ENCODE data around the gene ATAD3A.
"Not testable (repeated sequence)": the region's sequence is repeated elsewhere in the genome, so short reads cannot be mapped to it uniquely, and the experiment has no call there.

ATAD3A gene

GRCh38 chr1:1517973-1518620 lies 6.1 kb downstream of the ATAD3A start:
- no peaks in the 10 kb centered on the region for H3K27me3 ChIP-seq (ENCODE audit: insufficient read depth, low read depth, severe bottlenecking)
- H3K4me3 ChIP-seq (ENCODE audit: low read depth, low read length), result no peak overlapping the region
- H3K27ac ChIP-seq, result no peak overlapping the region
- TF ChIP-seq, protein P1, sequence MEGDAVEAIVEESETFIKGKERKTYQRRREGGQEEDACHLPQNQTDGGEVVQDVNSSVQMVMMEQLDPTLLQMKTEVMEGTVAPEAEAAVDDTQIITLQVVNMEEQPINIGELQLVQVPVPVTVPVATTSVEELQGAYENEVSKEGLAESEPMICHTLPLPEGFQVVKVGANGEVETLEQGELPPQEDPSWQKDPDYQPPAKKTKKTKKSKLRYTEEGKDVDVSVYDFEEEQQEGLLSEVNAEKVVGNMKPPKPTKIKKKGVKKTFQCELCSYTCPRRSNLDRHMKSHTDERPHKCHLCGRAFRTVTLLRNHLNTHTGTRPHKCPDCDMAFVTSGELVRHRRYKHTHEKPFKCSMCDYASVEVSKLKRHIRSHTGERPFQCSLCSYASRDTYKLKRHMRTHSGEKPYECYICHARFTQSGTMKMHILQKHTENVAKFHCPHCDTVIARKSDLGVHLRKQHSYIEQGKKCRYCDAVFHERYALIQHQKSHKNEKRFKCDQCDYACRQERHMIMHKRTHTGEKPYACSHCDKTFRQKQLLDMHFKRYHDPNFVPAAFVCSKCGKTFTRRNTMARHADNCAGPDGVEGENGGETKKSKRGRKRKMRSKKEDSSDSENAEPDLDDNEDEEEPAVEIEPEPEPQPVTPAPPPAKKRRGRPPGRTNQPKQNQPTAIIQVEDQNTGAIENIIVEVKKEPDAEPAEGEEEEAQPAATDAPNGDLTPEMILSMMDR (IDR thresholded peaks at IDR 0.05; ENCODE audit: low read depth, low read length), result no peak
- H3K36me3 ChIP-seq, result peaks cover 47% of the 10 kb centered on the region
- H3K9me3 ChIP-seq (ENCODE audit: severe bottlenecking), result no peaks in the 10 kb centered on the region
- DNase-seq, result no peak

DNA sequence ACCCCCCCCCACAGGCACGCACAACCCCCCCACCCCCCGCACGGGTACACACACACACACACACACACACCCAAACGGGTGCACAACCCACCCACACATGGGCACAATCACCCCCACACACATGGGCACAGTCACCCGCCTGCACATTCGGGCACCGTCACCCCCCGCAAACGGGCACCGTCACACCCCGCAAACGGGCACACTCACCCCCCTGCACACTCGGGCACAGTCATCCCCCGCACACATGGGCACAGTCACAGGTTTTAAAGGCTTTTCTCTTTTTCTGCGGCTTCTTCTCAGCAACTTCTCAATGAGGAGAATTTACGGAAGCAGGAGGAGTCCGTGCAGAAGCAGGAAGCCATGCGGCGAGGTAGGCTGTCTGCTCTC lies 6.7 kb downstream of the ATAD3A start:
- not testable (repeated sequence) for H3K27me3 ChIP-seq (ENCODE audit: insufficient read depth, low read depth, severe bottlenecking); DNase-seq; H3K4me3 ChIP-seq (ENCODE audit: low read depth, low read length); H3K9me3 ChIP-seq (ENCODE audit: severe bottlenecking); H3K27ac ChIP-seq
- H3K36me3 ChIP-seq, result peaks cover 49% of the 10 kb centered on the region

DNA sequence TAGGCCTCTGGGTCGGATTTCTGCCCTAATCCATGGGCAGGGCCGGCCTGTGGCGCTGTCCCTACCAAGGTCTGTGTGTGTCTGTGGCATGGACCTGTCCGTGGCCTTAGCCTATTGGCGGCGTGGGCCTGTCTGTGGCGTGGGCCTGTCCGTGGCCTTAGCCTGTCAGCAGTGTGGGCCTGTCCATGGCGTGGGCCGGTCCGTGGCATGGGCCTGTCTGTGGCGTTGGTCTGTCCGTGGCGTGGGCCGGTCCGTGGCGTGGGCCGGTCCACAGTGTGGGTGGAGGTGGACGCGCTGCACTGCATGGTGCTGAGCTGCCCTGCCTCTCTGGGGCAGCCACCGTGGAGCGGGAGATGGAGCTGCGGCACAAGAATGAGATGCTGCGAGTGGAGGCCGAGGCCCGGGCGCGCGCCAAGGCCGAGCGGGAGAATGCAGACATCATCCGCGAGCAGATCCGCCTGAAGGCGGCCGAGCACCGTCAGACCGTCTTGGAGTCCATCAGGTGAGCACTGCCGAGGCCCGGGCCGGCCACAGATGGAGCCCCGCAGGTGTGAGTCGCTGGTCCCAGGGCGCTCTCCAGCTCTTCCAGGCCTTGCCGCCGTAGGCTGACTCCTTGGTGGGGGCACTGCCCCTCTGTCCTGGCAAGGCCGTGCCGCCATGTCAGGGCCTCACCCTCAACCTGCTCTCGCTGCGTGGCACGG lies 8.0 kb downstream of the ATAD3A start:
- peaks cover 50% of the 10 kb centered on the region for H3K36me3 ChIP-seq

DNA sequence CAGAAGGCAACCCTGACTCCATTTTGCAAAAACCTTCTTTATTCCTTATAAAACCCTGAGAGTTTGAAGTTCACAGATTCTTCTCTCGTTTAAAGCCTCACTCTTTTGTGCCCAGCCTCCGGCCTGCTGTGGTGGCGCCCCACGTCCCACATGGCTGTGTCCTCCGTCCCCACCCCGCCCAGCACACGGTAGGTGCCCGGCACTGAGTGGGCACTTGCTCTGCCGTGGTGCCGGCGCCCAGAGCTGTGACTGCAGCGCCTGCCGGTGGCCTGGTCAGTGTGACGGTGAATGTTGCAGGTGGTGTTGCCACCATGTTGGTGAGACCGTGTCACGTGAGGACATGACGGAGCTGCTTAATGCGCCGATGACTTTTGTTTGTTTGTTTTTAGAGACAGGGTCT lies 9.4 kb downstream of the ATAD3A start:
- no peaks in the 10 kb centered on the region for H3K27me3 ChIP-seq (ENCODE audit: insufficient read depth, low read depth, severe bottlenecking)
- H3K36me3 ChIP-seq, result peaks cover 50% of the 10 kb centered on the region
- DNase-seq, result no peak
- TF ChIP-seq, protein P1 (IDR thresholded peaks at IDR 0.05; ENCODE audit: low read depth, low read length), result no peak
- no peak overlapping the region for H3K4me3 ChIP-seq (ENCODE audit: low read depth, low read length)
- H3K27ac ChIP-seq, result no peak overlapping the region
- no peaks in the 10 kb centered on the region for H3K9me3 ChIP-seq (ENCODE audit: severe bottlenecking)

More for the DNA sequence above, 8.0 kb downstream of the ATAD3A start:
- H3K27ac ChIP-seq; H3K4me3 ChIP-seq (ENCODE audit: low read depth, low read length); H3K27me3 ChIP-seq (ENCODE audit: insufficient read depth, low read depth, severe bottlenecking); H3K9me3 ChIP-seq (ENCODE audit: severe bottlenecking); DNase-seq: not testable (repeated sequence)

GRCh38 chr1:1522536-1522935 lies 10.6 kb downstream of the ATAD3A start:
- not testable (repeated sequence) for H3K4me3 ChIP-seq (ENCODE audit: low read depth, low read length); H3K9me3 ChIP-seq (ENCODE audit: severe bottlenecking)
- H3K36me3 ChIP-seq, result peaks cover 48% of the 10 kb centered on the region

DNA sequence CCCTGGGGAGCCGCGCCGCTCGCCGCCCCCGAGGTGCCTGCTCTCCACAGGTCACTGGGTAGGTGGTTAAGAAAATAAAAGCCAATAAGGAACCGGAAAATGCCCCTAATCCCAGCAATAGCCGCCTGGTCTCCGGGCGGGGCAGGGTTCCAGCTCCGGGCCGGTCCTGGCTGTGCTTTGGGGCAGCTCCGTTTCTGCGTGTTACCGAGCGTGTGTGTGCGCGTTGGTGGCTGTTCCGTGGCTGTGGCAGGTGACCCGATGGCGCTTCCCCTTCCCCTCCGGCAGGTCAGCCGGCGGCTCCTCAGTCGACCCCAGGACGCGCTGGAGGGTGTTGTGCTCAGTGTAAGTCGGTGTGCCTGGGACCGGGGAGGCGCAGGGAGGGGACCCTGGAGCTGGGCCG lies 11.3 kb downstream of the ATAD3A start:
- not testable (repeated sequence) for H3K9me3 ChIP-seq (ENCODE audit: severe bottlenecking); H3K27me3 ChIP-seq (ENCODE audit: insufficient read depth, low read depth, severe bottlenecking); H3K27ac ChIP-seq; DNase-seq; H3K4me3 ChIP-seq (ENCODE audit: low read depth, low read length)
- peaks cover 46% of the 10 kb centered on the region for H3K36me3 ChIP-seq

More at GRCh38 chr1:1522536-1522935, 10.6 kb downstream of the ATAD3A start:
- not testable (repeated sequence) for H3K27ac ChIP-seq; H3K27me3 ChIP-seq (ENCODE audit: insufficient read depth, low read depth, severe bottlenecking); DNase-seq

GRCh38 chr1:1523651-1524050 lies 11.7 kb downstream of the ATAD3A start:
- not testable (repeated sequence) for H3K27me3 ChIP-seq (ENCODE audit: insufficient read depth, low read depth, severe bottlenecking); H3K9me3 ChIP-seq (ENCODE audit: severe bottlenecking); H3K27ac ChIP-seq; DNase-seq; H3K4me3 ChIP-seq (ENCODE audit: low read depth, low read length)
- H3K36me3 ChIP-seq, result peaks cover 49% of the 10 kb centered on the region

- H3K36me3 ChIP-seq, result peaks cover 57% of the 10 kb centered on the region
- not testable (repeated sequence) for H3K27me3 ChIP-seq (ENCODE audit: insufficient read depth, low read depth, severe bottlenecking); H3K9me3 ChIP-seq (ENCODE audit: severe bottlenecking); H3K27ac ChIP-seq; DNase-seq; H3K4me3 ChIP-seq (ENCODE audit: low read depth, low read length)
Observed at GRCh38 chr1:1524750-1525383, 12.9 kb downstream of the ATAD3A start.

- not testable (repeated sequence) for H3K4me3 ChIP-seq (ENCODE audit: low read depth, low read length); H3K27ac ChIP-seq; DNase-seq; H3K27me3 ChIP-seq (ENCODE audit: insufficient read depth, low read depth, severe bottlenecking)
- Histone ChIP-seq H3K36me3 (peaks cover 56% of the 10 kb centered on the region), H3K9me3 (ENCODE audit: severe bottlenecking) (peaks cover 13% of the 10 kb centered on the region)
Observed at GRCh38 chr1:1526476-1526875, 14.5 kb downstream of the ATAD3A start.
